SU-DHL-6 (cell line): ENCODE results near the gene HS3ST4.

ENCODE experiments used
- EZH2phosphoT487 ChIP-seq: fragments of 200-600 bp; sonication (generic), shearing (Covaris generic); conservative IDR thresholded peaks from 2 replicates; pipeline ENCODE4 v1.6.1; 2018; ENCODE audit warnings: mild to moderate bottlenecking, antibody characterized with exemption, low read length, moderate library complexity, mixed read lengths
- TF ChIP-seq, protein P1 (sequence below): fragments of 200-600 bp; sonication (generic); IDR thresholded peaks from one replicate; pipeline ENCODE4 v1.5.1; 2017; ENCODE audit warnings: antibody characterized with exemption, mild to moderate bottlenecking, low read length, moderate library complexity; ENCODE audit not compliant: insufficient read depth, poor library complexity, severe bottlenecking

GRCh38 chr16:25748092-25748654 lies 56.4 kb downstream of the HS3ST4 start:
- TF ChIP-seq, protein P1, sequence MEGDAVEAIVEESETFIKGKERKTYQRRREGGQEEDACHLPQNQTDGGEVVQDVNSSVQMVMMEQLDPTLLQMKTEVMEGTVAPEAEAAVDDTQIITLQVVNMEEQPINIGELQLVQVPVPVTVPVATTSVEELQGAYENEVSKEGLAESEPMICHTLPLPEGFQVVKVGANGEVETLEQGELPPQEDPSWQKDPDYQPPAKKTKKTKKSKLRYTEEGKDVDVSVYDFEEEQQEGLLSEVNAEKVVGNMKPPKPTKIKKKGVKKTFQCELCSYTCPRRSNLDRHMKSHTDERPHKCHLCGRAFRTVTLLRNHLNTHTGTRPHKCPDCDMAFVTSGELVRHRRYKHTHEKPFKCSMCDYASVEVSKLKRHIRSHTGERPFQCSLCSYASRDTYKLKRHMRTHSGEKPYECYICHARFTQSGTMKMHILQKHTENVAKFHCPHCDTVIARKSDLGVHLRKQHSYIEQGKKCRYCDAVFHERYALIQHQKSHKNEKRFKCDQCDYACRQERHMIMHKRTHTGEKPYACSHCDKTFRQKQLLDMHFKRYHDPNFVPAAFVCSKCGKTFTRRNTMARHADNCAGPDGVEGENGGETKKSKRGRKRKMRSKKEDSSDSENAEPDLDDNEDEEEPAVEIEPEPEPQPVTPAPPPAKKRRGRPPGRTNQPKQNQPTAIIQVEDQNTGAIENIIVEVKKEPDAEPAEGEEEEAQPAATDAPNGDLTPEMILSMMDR: no peak
- no peak for TF ChIP-seq EZH2phosphoT487
